ENCODE data around the gene PLD6. TPM values are rescaled to one million over a fixed set of nuclear protein-coding genes. Genes with fewer than 3 reads are reported as not detected.

PLD6 gene
- polyA plus RNA-seq, 2 donors = 1.2 TPM

Other genes with a start within 250 kb of the PLD6 start
- under 1 TPM; 0.14 to 0.29 TPM for gene TNFRSF13B, start 234.2 kb downstream of the PLD6 start, polyA plus RNA-seq
- 100 to 1,000 TPM; 122 to 226 TPM for gene MPRIP, start 163.9 kb downstream of the PLD6 start, polyA plus RNA-seq
- 10 to 100 TPM; 10.3 to 16.3 TPM for gene FLCN, start 30.8 kb upstream of the PLD6 start, polyA plus RNA-seq
- gene COPS3, start 74.9 kb upstream of the PLD6 start, polyA plus RNA-seq = 10 to 100 TPM; 19.2 to 58.3 TPM
- gene NT5M, start 97.0 kb upstream of the PLD6 start, polyA plus RNA-seq = 1 to 10 TPM; 2.1 to 2.4 TPM

Data from esophagus (tissue), 2 donors.